ENCODE results near the gene EDA. TPM values are rescaled to one million over a fixed set of nuclear protein-coding genes. Genes with fewer than 3 reads are reported as not detected.

Gene EDA
- 4.8 TPM for total RNA-seq

DNA sequence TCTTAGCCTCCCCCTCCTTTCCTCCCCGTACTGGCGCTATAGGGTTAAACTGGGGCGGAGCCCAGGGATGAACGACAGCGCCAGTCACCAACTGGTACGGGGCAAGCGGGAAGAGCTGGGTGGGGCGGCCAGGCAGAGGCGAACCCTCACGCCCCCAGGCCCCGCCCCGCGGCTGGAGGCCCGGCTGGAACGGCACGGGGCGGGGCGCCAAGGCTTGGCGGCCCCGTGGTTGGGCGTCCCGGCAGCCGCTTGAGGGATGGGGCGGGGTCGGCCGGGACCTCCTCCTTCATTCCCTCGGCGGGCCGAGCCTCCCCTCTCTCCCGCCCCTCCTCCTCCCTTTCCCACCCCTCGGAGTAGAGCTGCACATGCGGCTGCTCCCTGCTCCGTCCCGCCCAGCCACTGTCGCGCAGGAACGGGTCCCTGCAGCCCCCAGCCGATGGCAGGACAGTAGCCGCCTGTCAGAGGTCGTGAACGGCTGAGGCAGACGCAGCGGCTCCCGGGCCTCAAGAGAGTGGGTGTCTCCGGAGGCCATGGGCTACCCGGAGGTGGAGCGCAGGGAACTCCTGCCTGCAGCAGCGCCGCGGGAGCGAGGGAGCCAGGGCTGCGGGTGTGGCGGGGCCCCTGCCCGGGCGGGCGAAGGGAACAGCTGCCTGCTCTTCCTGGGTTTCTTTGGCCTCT is at the start of gene EDA:
Gene EDA (plus strand): TSS at position 335 of the 678 bp plus-strand sequence.
- DNase-seq (ENCODE audit: low spot score) = peak; percentile 78

DNA sequence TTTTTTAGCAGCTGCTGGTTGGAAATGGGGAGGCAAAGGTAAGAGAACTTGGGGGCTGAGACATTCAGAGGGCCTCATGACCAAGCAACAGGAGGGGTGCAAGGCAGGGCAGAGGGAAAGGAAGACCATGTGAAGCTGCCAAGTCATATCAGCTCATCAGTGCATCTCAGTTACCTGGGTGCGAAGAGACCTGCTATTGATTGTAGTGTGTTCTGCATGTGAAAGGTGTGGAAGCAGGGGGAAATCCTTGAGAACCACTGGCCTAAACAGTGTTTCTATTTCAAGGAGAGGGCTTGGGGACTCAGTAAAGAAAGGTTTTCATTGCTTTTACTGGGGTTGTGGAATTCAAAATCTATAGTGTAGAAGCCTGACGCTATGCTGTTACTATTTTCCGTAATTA is 47.1 kb upstream of the EDA start:
- no peak for DNase-seq (ENCODE audit: low spot score)

DNA sequence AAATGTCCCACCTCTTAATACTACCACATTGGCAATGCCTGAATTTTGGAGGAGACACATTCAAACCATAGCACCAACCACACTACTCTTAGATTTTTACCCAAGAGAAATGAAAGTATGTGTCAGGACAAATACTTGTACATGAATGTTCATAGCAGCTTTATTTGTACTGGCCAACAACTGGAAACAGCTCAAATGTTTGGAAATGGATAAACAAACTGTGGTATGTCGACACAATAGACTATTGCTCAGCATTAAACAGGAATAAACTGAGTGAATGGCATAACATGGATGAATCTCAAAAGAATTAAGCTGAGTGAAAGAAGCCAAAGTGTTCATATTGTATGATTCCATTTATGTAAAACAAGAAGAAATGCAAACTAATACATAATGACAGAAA is 18.5 kb upstream of the EDA start:
- DNase-seq (ENCODE audit: low spot score) = no peak

DNA sequence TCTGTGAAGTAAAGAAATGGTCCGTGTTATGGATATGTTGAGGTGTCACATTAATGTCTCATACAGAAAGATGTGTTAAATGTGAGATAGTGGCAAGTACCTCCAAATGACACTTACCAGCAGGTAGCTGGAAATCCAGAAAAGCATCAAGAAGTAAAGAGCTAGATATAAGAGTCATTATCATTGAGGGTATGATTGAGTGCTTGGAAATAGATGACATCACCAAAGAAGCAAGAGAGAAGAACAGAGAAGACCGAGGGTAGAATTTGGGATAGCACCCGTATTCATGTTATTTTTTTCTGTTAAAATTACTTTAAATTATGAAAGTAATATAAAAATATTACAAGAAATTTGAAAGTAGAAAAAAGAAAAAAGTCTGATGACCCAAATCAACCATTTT is 15.7 kb upstream of the EDA start:
- no peak for DNase-seq (ENCODE audit: low spot score)

DNA sequence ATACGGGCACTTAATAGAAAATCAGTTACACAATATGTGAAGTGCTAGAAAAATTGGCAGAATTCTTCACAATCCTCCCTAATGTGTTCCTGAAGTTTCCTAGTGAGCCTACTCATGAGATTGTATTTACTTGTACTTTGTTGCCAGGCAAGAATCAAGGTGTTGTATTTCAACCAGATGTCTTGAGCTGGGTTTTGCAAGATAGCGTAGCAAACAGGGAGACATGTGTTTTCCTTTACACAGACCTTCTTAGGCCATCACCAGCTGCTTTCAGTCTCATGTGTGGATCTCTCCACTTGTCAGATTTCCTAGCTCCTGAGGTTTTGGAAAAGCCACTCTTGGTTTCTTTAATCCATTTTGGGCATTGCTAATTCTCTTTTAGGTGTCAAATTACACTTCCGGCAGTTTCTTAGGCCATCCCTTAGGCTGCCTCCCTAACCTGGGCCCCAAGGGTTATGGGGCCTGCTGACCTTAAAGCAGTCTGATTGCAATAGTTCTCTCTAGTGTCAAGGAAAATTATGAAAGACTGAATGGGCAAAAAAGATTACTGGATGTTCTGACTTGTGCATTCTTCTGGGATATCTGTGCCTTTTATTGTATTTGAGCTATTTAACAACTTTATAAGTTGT is 12.2 kb upstream of the EDA start:
- no peak for DNase-seq (ENCODE audit: low spot score)

DNA sequence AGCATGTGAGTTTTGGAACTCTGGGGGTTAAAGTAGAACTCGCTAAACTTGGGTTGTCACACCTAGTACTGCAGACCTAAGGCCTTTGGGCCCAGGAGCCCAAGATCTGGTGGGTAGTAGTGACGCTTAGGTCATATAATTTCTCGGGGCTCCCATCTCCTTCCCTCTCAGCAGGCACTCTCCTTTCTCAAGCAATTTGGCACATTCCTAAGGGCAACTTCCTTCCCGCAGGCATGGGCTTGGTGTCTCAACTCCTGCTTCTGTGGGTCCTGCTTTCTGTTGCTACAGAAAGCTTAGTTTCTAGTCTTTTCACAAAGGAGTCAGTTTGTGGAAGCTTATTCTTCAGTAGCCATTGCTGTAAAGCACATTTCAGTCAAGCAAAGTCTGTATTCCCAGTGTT is 10.4 kb upstream of the EDA start:
- DNase-seq (ENCODE audit: low spot score) = no peak

DNA sequence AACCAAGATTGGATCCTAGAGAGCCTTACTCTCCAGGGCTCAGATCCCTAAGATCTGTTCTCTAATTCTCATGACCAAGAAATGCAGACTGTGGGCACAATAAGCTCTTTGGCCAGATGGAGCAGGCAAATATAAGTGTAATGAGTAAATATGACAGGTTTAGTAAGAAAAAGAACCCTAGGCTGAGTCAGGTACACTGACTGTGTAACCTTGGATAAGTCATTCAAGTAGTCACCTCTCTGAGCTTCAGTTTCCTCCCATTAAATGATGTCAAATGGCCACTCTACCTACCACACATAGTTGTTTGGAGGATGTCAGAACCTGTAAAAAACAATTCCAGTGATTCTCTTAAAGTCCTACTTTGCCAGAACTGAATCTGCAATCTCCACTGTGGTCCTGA is 8.3 kb upstream of the EDA start:
- no peak for DNase-seq (ENCODE audit: low spot score)

DNA sequence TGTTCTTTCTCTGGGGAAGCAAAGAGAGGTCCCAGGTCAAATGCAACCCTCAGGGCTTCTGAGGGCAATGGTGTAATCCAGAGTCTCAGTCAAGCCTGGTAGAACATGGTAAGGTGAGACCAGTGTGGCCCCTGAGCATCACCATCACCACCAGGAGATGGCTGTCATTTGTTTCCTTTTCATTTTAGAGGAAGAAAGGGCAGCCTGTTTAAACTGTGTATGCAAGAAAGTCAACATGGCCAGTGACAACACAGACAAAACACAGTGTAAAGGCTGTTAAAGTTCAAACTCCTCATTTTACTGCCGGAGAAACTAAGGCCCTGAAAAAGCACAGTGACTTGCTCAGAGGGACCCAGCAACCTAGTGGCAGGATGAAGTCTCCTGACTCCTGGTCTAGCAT is 2.0 kb upstream of the EDA start:
- DNase-seq (ENCODE audit: low spot score) = no peak

DNA sequence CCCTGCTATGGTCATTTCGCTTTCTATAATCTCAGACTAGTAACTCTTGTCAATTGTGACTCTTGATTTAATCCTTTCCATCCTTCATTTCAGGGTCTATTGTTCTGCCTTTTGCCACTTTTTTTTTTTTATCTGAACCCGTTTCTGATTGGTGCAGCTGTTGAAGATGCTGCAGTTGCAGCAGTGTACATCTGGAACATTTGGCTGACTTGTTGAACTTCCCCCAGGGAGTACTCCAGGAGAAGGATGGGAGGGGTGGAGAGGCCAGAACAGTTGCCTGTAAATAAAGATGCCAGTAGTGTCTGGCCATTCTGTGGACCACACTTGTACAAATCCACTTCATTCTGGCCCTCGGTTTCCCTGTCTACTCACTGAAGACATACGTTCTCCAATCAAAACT is 1.0 kb upstream of the EDA start:
- DNase-seq (ENCODE audit: low spot score) = no peak

DNA sequence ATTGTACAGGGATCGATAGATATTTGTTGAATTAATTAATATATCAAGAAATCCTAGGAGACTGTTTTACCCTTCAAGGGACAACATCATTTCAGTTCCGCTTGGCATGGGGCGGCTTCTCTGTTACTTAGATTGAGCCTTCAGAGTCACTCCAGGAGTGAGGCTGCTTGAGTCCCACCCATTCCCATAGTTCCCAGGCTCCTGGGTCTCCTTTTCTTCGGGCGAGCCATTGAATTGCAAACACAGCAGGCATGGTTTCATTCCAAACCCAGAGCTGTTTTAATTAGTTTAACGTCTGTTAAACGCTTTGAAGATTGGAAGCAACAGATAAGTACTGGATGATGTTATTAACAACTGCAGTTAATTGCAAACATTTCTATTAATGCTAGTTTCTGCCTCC is 571 bp upstream of the EDA start:
- no peak for DNase-seq (ENCODE audit: low spot score)

DNA sequence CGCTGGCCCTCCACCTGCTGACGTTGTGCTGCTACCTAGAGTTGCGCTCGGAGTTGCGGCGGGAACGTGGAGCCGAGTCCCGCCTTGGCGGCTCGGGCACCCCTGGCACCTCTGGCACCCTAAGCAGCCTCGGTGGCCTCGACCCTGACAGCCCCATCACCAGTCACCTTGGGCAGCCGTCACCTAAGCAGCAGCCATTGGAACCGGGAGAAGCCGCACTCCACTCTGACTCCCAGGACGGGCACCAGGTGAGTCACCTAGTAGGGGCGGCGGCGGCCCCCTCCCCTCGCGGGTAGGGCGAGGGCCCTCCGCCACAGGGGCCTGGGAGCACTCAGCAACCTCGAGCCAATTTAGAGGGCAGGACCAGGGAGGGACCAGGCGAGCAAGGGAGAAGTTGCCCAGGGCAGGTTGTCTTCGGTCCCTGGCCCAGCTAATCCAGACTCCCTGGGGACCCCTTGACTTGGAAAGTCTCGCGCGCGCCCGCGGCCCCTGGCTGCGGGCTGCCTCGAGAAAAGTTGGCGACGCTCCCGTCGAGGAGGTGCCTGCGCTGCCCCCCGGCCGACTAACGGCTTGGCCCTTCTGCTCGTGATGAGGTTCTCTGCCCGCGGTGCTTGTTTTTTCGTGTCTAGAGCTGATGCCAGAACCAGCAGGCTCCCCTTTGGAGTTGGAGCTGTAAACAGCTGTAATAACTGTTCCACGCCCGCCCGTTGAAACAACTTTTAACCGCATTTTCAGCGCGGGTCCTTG is 717 bp downstream of the EDA start:
- DNase-seq (ENCODE audit: low spot score) = peak; percentile 42

DNA sequence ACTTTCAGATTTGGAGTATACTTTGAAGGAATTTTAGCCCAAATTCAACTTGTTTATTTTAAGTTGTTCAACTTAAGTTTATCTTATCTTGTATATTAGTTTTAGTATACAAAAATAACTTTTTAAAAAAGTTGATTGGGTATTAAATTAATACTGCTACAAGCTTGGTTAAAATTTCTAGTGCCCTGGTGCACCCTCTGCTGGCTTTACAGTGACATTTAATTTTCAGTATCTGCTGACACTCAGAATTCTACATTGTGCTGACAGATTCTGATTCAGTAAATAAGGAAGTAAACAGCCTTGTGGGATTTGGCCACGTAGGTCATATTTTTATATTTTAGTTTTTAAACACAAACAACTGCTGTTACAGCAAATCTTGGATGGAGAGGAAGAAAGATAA is 2.9 kb downstream of the EDA start:
- DNase-seq (ENCODE audit: low spot score) = no peak

DNA sequence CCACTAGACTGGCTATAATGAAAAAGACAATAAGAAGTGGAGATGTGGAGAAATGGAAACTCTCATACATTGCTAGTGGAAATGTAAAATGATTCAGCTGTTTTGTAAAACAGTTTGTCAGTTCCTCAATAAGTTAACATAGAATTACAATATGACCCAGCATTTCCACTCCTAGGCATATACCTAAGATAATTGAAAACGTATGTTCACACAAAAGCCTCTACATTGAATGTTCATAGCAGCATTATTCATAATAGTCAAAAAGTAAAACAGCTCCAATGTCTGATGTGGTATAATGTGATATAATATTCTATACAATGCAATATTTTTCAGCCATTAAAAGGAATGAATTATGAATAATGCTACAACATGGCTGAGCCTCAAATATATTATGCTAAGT is 10.2 kb downstream of the EDA start:
- no peak for DNase-seq (ENCODE audit: low spot score)

DNA sequence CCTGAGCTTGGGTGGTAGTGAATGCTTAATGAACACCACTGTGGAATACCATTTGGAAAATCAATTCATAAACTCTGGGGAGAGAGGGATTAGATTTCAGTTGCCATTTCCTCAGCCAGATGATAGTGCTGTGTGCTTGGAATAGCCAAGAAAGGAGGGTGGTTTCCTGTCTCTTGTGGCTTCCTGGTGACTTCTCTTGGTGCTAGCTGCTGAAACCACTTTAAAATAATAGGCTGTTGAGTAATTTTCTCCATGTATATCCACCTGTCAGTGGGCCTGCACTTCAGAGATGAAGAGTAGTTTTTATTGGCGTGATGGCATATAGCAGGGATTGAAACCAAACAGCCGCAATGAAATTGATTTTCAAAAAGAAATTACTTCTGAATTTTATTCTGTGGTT is 11.8 kb downstream of the EDA start:
- no peak for DNase-seq (ENCODE audit: low spot score)

DNA sequence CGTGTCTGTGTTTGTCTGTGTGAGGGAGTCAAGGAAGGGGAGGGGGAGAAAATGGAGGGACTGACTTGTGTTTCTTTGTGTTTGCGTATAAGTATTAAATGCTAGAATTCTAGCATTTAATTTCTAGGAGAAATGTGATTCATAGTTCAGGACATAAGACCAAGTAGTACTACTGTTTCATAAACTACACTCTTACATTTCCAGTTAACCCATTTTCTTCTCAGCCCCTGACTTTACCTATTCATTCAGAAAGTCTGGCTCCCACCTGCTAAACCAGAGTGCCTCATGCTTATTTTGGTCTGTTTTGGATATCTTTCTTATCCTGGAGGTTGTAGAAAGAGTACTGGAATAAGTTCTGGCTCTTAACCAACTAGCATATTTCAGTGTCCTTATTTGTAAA is 14.2 kb downstream of the EDA start:
- DNase-seq (ENCODE audit: low spot score) = no peak

DNA sequence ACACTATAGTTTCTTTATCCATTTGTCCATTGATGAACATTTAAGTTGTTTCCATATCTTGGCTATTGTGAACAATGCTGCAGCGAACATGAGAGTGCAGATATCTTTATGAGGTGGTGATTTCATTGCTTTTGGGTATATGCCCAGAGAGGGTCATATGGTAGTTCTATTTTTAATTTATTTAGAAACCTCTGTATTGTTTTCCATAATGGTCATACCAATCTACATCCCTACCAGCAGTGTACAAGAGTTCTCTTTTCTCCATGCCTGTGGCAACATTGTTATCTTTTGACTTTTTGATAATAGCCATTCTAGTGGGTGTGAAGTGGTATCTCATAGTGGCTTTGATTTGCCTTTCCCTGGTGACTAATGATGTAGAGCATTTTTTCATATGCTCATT is 48.8 kb downstream of the EDA start:
- no peak for DNase-seq (ENCODE audit: low spot score)

DNA sequence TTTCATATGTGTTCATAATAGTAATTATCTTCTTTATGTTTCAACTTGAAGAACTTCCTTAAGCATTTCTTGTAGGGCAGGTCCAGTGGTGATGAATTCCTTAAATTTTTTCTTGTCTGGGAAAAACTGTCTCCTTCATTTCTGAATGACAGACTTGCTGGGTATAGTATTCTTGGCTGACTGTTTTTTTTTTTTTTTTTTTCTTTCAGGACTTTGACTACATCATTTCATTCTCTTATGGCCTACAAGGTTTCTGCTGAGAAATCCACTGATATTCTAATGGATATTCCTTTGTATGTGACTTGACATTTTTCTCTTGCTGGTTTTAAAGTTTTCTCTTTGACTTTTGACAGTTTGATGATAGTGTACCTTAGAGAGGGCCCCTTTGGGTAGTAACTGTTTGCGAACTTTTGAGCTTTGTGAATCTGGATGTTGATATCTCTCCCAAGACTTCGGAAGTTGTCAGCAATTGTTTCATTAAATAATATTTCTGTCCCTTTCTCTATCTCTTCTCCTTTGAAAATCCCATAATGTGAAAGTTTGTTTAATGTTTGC is 54.2 kb downstream of the EDA start:
- DNase-seq (ENCODE audit: low spot score) = no peak

DNA sequence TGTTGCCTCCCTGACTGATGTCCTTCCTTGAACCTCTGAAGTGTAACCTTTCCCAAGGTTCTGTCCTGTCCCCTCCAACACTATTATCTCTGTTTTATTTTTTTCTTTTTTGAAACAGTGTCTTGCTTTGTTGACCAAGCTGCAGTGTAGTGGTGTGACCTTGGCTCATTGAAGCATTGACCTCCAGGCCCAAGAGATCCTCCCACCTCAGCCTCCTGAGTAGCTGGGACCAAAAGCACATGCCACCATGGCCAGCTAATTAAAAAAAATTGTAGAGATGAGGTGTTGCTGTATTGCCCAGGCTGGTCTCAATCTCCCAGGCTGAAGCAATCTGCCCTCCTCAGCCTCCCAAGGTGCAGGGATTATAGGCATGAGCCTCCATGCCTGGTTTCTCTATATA is 59.0 kb downstream of the EDA start:
- no peak for DNase-seq (ENCODE audit: low spot score)

DNA sequence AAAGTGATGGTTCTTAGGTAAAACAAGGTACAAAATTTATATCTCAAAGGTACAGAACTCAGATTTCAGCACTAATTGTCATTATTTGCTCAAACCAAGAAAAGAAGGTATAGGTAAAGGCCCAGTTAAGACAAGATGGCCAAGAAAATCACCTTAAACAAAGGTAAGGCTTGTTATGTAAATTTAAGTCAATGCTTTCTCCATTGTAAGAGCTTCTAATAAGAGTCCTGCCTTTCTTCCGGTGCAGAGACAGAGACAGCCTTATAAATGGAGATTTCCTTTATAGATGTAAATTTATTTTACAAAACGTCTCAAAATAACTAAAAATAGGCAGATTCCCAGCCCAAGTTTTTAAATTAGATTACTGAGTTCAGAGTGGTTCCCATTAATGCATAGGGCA is 89.9 kb downstream of the EDA start:
- no peak for DNase-seq (ENCODE audit: low spot score)

DNA sequence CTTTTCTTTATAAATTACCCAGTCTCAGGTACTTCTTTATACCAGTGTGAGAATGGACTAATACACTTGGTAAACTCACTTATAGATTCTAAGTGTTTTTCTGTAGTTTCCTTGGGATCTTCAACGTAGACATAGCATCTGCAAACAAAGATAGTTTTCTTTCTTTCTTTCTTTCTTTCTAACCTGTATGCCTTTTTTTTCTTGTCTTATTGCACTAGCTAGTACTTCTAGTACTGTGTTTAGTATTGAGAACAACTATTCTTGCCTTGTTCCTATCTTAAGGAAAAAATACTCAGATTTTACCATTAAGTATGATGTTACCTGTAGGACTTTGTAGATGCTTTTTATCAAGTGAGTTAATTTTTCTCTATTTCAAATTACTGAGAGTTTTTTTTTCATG is 102.2 kb downstream of the EDA start:
- no peak for DNase-seq (ENCODE audit: low spot score)

DNA sequence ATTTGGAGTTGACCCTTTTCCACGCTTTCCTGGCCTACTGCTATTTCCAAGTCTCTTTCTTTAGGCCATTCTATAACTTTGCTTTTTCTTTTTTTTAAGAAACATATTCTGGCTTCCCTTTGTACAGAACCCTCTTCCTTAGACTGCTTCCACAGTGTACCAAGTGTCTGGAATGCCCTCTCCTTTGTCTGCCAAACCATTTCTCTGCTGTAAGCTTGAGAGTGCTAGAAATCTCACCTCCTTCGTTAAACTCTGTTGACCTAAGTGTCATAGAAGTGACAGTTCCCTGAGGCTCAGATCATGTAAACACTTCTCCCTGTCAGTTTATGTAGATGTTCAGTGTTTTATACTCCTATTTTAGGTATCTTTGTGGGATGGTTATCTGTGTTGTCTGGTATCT is 108.4 kb downstream of the EDA start:
- no peak for DNase-seq (ENCODE audit: low spot score)

DNA sequence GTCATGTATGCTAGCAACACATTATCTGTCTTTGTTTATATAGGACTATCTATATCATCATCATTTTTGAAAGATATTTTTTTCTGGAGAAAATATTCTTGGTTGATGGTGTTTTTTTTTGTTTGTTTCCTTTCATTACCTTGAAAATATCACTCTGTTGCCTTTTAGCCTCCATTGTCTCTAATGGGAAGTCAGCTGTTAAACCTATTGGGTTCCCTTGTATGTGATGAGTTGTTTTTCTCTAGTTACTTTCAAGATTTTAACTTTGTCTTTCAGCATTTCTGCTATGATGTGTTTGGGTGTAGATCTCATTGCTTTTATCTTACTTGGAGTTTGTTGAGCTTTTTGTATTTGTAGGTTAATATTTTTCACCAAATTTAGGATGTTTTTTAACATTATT is 124.4 kb downstream of the EDA start:
- DNase-seq (ENCODE audit: low spot score) = no peak

DNA sequence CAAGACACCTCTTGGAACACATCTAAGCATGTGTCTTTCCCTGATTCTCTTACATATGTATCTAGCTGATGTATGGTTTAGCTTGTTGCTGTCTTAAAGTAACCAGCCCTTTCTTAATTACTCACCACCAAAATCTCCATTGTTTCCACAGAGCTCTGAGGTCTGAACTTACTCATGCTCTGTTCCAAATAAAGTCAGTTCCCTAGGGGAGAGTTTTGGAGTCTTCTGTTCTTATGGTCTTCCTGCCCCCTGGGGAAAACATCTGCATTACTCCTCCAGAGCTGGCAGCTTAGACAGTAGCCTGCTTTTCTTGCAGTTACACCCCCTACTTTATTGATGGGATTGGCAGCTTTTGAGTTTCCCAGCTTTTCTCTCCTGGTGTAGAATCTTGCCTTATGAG is 125.8 kb downstream of the EDA start:
- DNase-seq (ENCODE audit: low spot score) = no peak
